GM18951 (cell line): ENCODE data around the gene POU2AF3.

Experiments used
- POLR2A ChIP-seq: IDR thresholded peaks from 4 replicates; pipeline ENCODE4 v1.6.1; 2011; ENCODE audit warnings: mild to moderate bottlenecking; ENCODE audit not compliant: insufficient read length, insufficient read depth; ENCODE audit errors: extremely low read depth
- in situ Hi-C: fragments of 300-500 bp; cut with MboI; formaldehyde crosslinking; loops from one replicate; pipeline ENCODE4 v1.12.0; 2022; ENCODE audit warnings: low sequenced_read_pairs, mixed read lengths, inconsistent platforms; ENCODE audit not compliant: unreplicated experiment

Gene POU2AF3

GRCh38 chr11:111339758-111340388 is 41.5 kb downstream of the POU2AF3 start:
- in situ Hi-C loops, result no loop called here

GRCh38 chr11:111342329-111342728 is 44.0 kb downstream of the POU2AF3 start:
- in situ Hi-C loops, result no loop called here
- no peak for TF ChIP-seq POLR2A

More at GRCh38 chr11:111339758-111340388, 41.5 kb downstream of the POU2AF3 start:
- TF ChIP-seq POLR2A, result no peak

GRCh38 chr11:111344032-111344431 is 45.7 kb downstream of the POU2AF3 start:
- in situ Hi-C loops, result no loop called here
- no peak for TF ChIP-seq POLR2A

GRCh38 chr11:111347002-111347722 is 48.8 kb downstream of the POU2AF3 start:
- in situ Hi-C loops, result no loop called here
- TF ChIP-seq POLR2A, result peak; percentile 28

- TF ChIP-seq POLR2A, result no peak
- in situ Hi-C loops, result no loop called here
Measured at GRCh38 chr11:111347723-111348115, 49.4 kb downstream of the POU2AF3 start.

- in situ Hi-C loops, result no loop called here
- no peak for TF ChIP-seq POLR2A
Measured at GRCh38 chr11:111348147-111348546, 49.8 kb downstream of the POU2AF3 start.

- no peak for TF ChIP-seq POLR2A
- in situ Hi-C loops, result no loop called here
Measured at GRCh38 chr11:111349191-111349695, 50.9 kb downstream of the POU2AF3 start.

- TF ChIP-seq POLR2A, result no peak
- in situ Hi-C loops, result no loop called here
Measured at GRCh38 chr11:111350811-111351210, 52.5 kb downstream of the POU2AF3 start.

- in situ Hi-C loops, result no loop called here
- no peak for TF ChIP-seq POLR2A
Measured at GRCh38 chr11:111351374-111352055, 53.2 kb downstream of the POU2AF3 start.

- TF ChIP-seq POLR2A, result peak; percentile 30
- in situ Hi-C loops, result no loop called here
Measured at GRCh38 chr11:111352231-111352746, 53.9 kb downstream of the POU2AF3 start.

- in situ Hi-C loops, result no loop called here
- TF ChIP-seq POLR2A, result no peak
Measured at GRCh38 chr11:111352935-111353710, 54.8 kb downstream of the POU2AF3 start.

GRCh38 chr11:111353776-111354600 is 55.6 kb downstream of the POU2AF3 start:
- in situ Hi-C loops, result no loop called here
- peak; percentile 23 for TF ChIP-seq POLR2A
